Activated T-helper 17 cell treated with anti-CD3 and anti-CD28 coated beads, Interleukin-2, amount 50 U/mL, for 72 hours (primary cell): ENCODE measurements around the gene RWDD1. TPM values are rescaled to one million over a fixed set of nuclear protein-coding genes. Genes with fewer than 3 reads are reported as not detected.

Experiments used
- ATAC-seq: fragments of 150-1000 bp; cut with Tn5 transposase; replicated peaks from 2 replicates; pipeline ENCODE4 v1.10.0; 2021; ENCODE audit warnings: mild to moderate bottlenecking, moderate library complexity
- H3K27ac Mint-ChIP-seq: one replicate; pipeline ENCODE4 v1.8.0; 2022; ENCODE audit warnings: mixed read lengths
- H3K27me3 Mint-ChIP-seq: one replicate; pipeline ENCODE4 v1.8.0; 2022; ENCODE audit warnings: mixed read lengths
- H3K36me3 Mint-ChIP-seq: one replicate; pipeline ENCODE4 v1.8.0; 2022; ENCODE audit warnings: low read depth, mild to moderate bottlenecking, mixed read lengths
- H3K4me1 Mint-ChIP-seq: one replicate; pipeline ENCODE4 v1.8.0; 2022; ENCODE audit warnings: mixed read lengths
- H3K4me3 Mint-ChIP-seq: one replicate; pipeline ENCODE4 v1.8.0; 2022; ENCODE audit warnings: mild to moderate bottlenecking, mixed read lengths
- H3K9me3 Mint-ChIP-seq: one replicate; pipeline ENCODE4 v1.8.0; 2022; ENCODE audit warnings: mixed read lengths
- total RNA-seq, 2 donors: library from RNA; stranded (reverse); gene quantifications; one replicate each; pipeline ENCODE4 v1.2.3, GENCODE V29; 2022

RWDD1 gene, protein sequence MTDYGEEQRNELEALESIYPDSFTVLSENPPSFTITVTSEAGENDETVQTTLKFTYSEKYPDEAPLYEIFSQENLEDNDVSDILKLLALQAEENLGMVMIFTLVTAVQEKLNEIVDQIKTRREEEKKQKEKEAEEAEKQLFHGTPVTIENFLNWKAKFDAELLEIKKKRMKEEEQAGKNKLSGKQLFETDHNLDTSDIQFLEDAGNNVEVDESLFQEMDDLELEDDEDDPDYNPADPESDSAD
- 10 to 100 TPM; 24.4 to 44.6 TPM for total RNA-seq

DNA sequence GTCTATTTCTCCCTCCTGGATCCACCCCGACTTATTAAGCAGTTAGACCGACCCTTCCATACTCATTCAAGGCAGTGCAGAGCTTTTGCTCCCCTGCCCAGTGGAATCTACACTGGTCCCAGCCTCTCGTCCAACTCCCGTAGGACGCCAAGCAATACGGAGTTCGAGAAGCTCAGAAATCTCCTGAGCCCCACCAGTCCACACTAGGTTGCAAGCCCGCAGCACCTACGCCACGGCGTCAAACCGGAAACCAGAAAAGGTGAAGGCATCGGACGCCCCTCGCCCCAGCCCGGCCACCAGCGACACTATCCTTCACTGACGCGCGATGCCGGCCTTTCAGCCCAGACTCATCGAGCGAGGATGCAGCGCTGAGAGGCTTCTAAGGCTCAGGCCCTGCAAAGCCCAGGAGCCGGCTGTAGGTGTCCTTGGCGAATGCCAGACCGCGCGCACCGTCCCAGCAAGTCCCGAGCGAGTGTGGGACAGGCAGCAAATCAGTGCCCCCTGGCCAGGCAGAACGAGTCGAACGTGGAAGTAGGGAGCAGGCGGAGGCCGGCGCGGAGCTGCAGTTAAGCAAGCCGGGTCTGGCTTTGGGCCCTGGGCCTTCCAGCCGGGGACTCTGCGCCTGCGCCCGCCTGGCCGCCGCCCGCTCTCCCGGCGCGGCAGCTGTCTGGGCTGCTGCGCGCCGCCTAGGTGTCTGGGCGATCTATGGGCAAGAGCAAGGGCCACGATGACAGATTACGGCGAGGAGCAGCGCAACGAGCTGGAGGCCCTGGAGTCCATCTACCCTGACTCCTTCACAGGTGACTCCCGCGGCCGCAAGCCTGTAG, at the start of gene RWDD1:
Gene RWDD1, plus strand, starts transcription at position 649 of the 827 bp plus-strand sequence. Its CDS starts 79 bp downstream, at position 728.
- H3K4me1 Mint-ChIP-seq, result peaks cover 13% of the 10 kb centered on the region
- ATAC-seq, result peak; percentile 95
- peak within 1 kb of the TSS; percentile 93 for H3K4me3 Mint-ChIP-seq
- no peaks in the 10 kb centered on the region for H3K9me3 Mint-ChIP-seq
- H3K27me3 Mint-ChIP-seq, result no peaks in the 10 kb centered on the region
- H3K36me3 Mint-ChIP-seq, result peaks cover 22% of the 10 kb centered on the region
- peak within 1 kb of the TSS; percentile 98 for H3K27ac Mint-ChIP-seq

DNA sequence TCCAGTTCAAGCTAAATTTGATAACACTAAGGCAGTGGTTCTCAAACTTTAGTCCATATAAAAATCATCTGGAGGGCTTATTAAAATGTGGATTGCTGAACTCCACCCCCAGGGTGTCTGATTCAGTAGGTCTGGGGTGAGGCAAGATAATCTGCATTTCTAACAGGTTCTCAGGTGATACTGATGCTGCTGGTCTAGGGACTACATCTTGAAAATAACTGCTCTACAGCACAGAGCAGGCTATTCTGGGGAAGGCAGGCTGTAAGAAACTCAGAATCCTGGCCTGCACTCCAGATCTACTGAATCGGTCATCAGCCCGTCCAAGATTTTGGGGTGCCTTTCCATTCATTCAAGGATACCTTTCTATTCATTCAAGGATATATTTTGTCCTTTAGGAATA, 48.4 kb upstream of the RWDD1 start:
- Mint-ChIP-seq H3K27ac (no peak overlapping the region), H3K36me3 (no peaks in the 10 kb centered on the region), H3K9me3 (no peaks in the 10 kb centered on the region), H3K4me3 (no peak overlapping the region), H3K27me3 (peaks cover 8% of the 10 kb centered on the region), H3K4me1 (no peaks in the 10 kb centered on the region)
- no peak for ATAC-seq

DNA sequence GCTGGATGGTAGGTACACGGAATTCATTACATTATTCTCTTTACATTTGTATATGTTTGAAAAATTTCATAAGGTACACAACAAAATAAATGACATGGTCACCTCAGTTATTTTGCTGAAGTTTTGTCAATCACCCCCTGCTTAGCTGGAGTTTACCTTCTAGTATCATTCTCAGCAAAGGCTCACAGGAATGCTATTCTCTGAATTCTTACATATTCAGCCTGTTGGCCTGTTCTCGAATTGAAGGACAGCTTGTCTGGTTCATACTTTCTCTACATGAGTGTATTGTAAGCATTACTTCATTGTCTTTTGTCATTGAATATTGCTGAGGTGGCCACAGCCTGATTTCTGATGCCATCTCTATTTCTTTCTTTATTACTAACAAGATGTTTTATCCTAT, 47.1 kb upstream of the RWDD1 start:
- H3K36me3 Mint-ChIP-seq, result no peaks in the 10 kb centered on the region
- H3K9me3 Mint-ChIP-seq, result no peaks in the 10 kb centered on the region
- H3K27ac Mint-ChIP-seq, result no peak overlapping the region
- peaks cover 8% of the 10 kb centered on the region for H3K27me3 Mint-ChIP-seq
- ATAC-seq, result no peak
- H3K4me1 Mint-ChIP-seq, result no peaks in the 10 kb centered on the region
- no peak overlapping the region for H3K4me3 Mint-ChIP-seq

DNA sequence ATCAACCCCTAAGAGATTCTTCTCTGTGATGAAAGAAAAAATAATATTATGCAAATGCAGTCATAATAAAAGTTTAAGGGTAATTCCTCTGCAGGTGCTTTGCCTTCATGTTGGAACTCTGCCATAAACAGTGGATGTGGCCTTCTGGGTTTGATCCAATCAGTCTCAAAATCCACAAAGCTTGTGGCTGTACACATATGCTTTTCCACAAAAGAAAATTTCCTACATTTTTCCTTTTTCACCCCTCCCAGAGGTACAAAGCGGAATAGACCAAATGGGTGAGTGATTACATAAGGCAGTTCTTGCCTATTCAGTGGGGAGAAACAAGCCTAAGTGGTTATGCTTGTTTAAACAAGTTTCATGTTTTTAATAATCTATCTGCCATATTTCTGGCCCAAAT, 43.2 kb upstream of the RWDD1 start:
- Mint-ChIP-seq H3K4me3 (no peak overlapping the region), H3K4me1 (no peaks in the 10 kb centered on the region), H3K27me3 (peaks cover 12% of the 10 kb centered on the region), H3K27ac (no peak overlapping the region), H3K36me3 (no peaks in the 10 kb centered on the region), H3K9me3 (no peaks in the 10 kb centered on the region)
- ATAC-seq, result no peak

DNA sequence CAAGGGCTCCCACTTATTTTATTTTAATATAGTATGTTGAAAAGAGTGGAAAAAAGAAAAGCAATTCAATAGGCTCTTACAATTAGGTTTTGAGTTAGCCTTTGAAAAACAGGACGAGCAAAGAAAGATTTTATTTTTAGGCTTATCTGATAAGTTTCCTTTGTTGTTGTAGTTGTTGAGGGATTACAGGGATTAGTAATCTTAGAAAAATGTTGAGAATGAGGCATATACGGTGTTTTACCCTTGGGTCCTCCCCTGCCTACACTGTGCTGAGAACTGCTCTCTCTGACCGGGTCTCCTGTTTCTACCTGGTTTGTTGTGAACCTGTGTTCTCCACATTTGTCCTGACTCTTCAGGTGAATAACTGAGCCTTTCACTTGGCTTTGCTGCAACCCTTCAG, 42.5 kb upstream of the RWDD1 start:
- Mint-ChIP-seq H3K36me3 (no peaks in the 10 kb centered on the region), H3K4me1 (no peaks in the 10 kb centered on the region), H3K9me3 (no peaks in the 10 kb centered on the region), H3K27ac (no peak overlapping the region), H3K27me3 (peaks cover 12% of the 10 kb centered on the region), H3K4me3 (no peak overlapping the region)
- no peak for ATAC-seq

DNA sequence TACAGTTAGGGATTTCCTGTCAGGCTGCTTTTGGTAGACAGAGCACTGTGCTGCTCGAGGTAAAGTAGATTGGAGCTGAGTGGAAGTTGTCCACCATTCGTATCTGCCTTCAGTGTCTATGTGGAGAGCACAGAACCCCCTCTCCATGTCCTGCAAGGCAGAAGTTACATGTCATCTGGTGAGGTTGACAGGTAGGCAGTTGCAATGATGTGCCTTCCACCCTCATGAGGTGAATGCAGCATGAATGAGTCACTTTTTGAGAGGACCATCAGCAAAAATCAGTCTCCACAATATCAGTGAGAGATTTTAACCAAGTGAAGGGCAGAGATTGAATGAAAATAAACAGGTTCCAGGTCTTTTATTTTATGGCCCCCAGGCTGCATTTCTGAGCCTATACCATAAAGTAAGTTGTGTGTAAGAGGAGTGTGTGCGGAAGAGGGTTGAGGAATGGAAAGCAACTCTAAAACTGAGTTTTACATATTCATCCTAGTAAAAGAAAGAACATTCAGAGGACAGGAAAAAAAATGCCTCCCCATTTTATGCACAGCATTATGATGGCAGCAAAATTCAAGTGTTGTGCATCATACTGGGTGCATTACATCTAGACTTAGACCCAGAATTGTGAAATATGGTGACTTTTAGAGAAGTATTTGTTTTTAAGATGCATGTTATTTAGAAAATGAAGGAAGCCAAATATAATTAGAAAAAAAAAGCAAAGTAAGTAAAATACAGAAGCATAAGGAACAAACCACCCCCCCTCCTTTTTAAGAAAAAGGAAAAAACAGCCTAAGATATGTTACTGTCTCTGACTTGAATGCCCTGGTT, 41.6 kb upstream of the RWDD1 start:
- no peak for ATAC-seq
- Mint-ChIP-seq H3K36me3 (no peaks in the 10 kb centered on the region), H3K9me3 (no peaks in the 10 kb centered on the region), H3K4me1 (no peaks in the 10 kb centered on the region), H3K4me3 (no peak overlapping the region), H3K27me3 (peaks cover 12% of the 10 kb centered on the region), H3K27ac (no peak overlapping the region)

DNA sequence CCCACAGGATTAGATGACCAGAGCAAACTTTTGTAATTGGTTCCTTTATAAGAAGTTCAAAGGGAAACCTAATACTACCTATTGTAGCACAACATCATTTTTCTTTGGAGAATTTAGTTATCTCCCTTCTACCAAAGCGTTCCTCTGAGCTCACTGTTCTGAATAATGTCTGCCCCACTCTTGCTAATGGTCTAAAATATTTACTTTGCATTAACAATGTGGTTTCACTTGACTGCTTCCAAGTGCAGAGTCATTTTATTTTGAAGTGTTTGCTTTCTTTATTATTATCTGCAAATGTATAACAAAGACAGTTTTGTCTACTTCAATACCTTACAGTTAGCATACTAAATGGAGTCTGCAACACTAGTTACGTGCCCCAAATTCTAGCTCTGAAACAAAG, 40.9 kb upstream of the RWDD1 start:
- ATAC-seq, result no peak
- no peaks in the 10 kb centered on the region for H3K4me1 Mint-ChIP-seq
- H3K27me3 Mint-ChIP-seq, result peaks cover 12% of the 10 kb centered on the region
- no peak overlapping the region for H3K27ac Mint-ChIP-seq
- no peaks in the 10 kb centered on the region for H3K9me3 Mint-ChIP-seq
- H3K36me3 Mint-ChIP-seq, result no peaks in the 10 kb centered on the region
- H3K4me3 Mint-ChIP-seq, result no peak overlapping the region

DNA sequence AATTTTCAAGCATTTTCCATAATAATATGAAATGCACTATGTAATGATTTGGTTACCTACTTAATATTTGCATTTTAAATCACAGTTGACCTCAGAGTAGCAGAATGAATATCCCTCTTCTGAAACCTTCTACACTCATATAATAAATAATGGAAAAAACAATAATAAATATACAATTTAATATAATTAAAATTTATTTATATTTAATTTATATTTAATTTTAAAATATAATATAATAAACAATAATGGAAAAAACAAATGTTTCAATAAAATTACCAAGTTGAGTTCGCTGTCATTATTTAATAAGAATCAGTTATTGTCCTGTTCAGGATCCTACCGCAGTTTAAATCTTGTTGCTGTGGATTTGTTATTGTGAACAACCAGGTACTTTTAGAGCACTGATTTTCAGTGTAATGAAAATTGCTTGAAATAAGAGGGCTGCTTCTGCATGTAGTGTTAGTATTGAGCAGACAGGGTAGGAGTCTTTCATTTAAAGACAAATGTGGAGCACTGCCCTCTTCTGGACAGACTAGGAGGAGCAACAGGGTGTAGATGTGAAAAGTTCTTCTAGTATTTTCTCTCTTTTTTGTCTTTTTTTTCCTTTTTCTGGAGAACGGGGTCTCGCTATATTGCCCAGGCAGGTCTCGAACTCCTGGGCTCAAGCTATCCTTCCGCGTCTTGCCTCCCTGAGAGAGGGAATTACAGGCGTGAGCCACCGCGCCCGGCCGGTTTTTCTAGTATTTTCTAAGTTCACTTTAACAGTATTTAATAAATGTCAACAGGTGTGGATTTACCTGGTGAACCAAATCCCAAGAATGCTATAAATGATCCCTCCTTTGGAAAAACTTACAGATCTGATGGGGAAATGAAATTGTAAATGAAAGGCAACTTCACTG, 39.4 kb upstream of the RWDD1 start:
- Mint-ChIP-seq H3K4me1 (no peaks in the 10 kb centered on the region), H3K27ac (no peak overlapping the region), H3K27me3 (peaks cover 12% of the 10 kb centered on the region), H3K4me3 (no peak overlapping the region), H3K9me3 (no peaks in the 10 kb centered on the region), H3K36me3 (no peaks in the 10 kb centered on the region)
- peak; percentile 83 for ATAC-seq

DNA sequence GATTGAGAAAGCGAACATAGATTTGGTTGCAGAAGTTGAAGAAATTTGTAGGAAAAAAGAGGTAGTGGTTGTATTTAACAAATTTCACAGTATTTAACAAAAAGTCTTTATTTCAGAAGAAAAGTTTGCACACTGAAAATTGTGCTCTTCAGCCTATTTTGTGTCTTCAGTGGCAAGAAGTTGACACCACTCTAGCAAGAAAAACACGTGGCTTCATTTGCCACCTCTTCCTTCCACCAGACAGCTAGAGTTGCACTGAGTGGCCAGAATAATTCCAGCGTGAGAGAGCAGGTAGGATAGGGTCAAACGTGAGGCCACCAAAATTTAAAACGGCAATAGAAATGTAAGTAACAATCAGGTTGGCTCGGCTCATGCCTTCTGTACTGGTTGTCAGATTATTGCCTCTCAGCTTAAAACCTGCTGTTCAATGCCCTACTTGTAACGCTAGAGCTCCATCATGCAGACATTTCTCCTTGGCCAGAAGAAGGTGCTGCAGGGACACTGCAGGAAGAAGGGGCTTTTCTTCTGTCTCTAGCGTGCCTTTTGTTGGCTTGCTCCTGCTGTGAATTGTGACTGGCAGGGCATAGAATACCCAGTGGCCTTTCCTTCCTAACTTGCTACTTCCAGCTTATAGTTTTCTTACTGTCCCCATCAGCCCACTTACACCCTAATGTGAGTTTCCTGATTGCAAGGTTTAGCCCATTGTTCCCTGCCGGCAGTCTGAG, 37.9 kb upstream of the RWDD1 start:
- peaks cover 6% of the 10 kb centered on the region for H3K27me3 Mint-ChIP-seq
- no peaks in the 10 kb centered on the region for H3K4me1 Mint-ChIP-seq
- H3K9me3 Mint-ChIP-seq, result no peaks in the 10 kb centered on the region
- no peak overlapping the region for H3K4me3 Mint-ChIP-seq
- no peak for ATAC-seq
- H3K36me3 Mint-ChIP-seq, result no peaks in the 10 kb centered on the region
- H3K27ac Mint-ChIP-seq, result no peak overlapping the region

DNA sequence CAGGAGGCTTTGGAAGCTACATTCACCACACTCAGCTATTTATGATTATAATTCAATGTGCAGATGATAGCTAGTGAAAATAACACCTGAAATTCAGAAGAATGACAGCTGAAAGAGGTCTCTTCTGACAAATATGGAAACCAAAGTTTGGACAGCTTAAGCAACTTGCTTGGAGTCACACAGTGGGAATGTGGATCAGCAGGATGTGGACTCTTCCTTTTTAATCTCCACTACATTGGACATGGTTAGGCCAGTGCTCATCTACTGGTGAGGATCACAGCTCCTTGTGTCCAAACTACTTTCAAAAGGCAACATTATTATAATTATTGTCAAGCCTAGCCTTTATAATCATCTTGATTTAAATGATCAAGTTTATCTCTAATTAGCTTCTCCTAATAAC, 36.2 kb upstream of the RWDD1 start:
- Mint-ChIP-seq H3K4me3 (no peak overlapping the region), H3K9me3 (no peaks in the 10 kb centered on the region), H3K4me1 (no peaks in the 10 kb centered on the region), H3K27me3 (peaks cover 3% of the 10 kb centered on the region), H3K36me3 (no peaks in the 10 kb centered on the region), H3K27ac (no peak overlapping the region)
- ATAC-seq, result no peak

DNA sequence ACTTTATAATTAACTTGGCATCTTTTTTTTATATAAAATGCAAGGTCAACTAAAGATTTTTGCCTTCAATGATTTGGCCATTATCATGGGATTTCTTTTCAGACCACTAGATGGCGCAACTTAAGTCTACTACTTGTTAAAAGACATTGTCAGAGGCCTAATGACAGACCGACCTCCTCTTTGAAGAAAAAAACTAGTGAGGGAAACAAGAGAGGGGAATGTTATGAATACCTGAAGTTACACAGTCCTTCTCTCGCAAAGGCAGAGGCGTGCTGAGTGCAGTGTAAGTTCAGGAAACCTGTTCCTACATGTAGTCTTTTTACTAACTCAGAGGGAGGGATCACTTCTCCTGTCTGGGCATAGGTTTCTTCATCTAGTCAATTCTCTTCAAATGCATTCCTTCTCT, 35.1 kb upstream of the RWDD1 start:
- no peak overlapping the region for H3K4me3 Mint-ChIP-seq
- no peaks in the 10 kb centered on the region for H3K36me3 Mint-ChIP-seq
- ATAC-seq, result peak; percentile 53
- no peaks in the 10 kb centered on the region for H3K9me3 Mint-ChIP-seq
- H3K27ac Mint-ChIP-seq, result no peak overlapping the region
- no peaks in the 10 kb centered on the region for H3K4me1 Mint-ChIP-seq
- H3K27me3 Mint-ChIP-seq, result peaks cover 7% of the 10 kb centered on the region

DNA sequence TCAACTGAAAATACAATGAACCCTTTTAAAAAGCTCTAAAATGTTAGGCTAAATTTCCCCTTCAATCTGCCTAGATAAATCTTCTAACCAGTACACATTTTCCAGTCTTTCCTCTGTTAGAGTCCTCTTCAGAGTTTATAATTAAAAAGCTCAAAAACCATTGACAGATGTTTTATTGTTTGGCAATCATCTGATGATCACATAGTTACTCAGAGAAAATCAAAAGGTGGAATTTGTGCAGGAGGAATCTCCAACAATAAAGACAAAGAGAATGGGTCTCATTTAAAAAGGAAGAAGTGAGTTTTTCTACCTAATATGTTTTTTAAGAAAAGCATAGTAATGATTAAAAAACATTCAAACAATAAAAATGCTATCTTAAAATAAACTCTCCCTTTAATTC, 28.9 kb upstream of the RWDD1 start:
- no peaks in the 10 kb centered on the region for H3K36me3 Mint-ChIP-seq
- H3K27ac Mint-ChIP-seq, result no peak overlapping the region
- ATAC-seq, result no peak
- no peak overlapping the region for H3K4me3 Mint-ChIP-seq
- H3K4me1 Mint-ChIP-seq, result no peaks in the 10 kb centered on the region
- H3K9me3 Mint-ChIP-seq, result no peaks in the 10 kb centered on the region
- H3K27me3 Mint-ChIP-seq, result peaks cover 17% of the 10 kb centered on the region

DNA sequence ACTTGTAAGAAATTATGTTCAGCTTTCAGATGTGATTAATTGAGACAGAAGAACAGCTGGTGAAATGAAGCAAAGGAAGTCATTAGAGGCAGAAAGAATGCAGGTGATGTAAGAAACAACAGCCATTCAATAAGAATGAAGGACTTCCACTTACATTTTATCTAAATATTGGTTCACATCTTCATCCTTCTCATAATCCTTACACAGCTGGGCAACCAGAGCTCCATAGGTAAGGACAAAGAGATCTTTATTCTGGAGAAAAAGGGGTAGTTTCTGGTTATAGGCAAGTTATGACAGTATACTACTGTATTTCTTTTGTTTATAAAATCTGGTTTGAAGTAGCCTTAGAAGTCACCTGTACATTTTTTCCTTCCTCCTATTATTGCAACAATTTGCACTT, 28.2 kb upstream of the RWDD1 start:
- H3K27me3 Mint-ChIP-seq, result peaks cover 17% of the 10 kb centered on the region
- no peaks in the 10 kb centered on the region for H3K36me3 Mint-ChIP-seq
- no peak overlapping the region for H3K4me3 Mint-ChIP-seq
- H3K9me3 Mint-ChIP-seq, result no peaks in the 10 kb centered on the region
- H3K4me1 Mint-ChIP-seq, result no peaks in the 10 kb centered on the region
- H3K27ac Mint-ChIP-seq, result no peak overlapping the region
- ATAC-seq, result no peak
